HT-29 (cell line): ENCODE results near the gene MAG. TPM values are rescaled to one million over a fixed set of nuclear protein-coding genes. Genes with fewer than 3 reads are reported as not detected.

Experiments used
- DNase-seq: peaks from one replicate; pipeline ENCODE4 v3.0.0-alpha.2; 2015; ENCODE audit warnings: low spot score
- total RNA-seq: library from RNA; depleted of rRNA; stranded (reverse); fragments of >200 nt; shearing (Covaris generic); gene quantifications from 2 replicates; pipeline ENCODE4 v1.2.3, GENCODE V29; 2014; rRNA removed

Gene MAG
- total RNA-seq, 1 experiment from 2014 or later, result not detected

DNA sequence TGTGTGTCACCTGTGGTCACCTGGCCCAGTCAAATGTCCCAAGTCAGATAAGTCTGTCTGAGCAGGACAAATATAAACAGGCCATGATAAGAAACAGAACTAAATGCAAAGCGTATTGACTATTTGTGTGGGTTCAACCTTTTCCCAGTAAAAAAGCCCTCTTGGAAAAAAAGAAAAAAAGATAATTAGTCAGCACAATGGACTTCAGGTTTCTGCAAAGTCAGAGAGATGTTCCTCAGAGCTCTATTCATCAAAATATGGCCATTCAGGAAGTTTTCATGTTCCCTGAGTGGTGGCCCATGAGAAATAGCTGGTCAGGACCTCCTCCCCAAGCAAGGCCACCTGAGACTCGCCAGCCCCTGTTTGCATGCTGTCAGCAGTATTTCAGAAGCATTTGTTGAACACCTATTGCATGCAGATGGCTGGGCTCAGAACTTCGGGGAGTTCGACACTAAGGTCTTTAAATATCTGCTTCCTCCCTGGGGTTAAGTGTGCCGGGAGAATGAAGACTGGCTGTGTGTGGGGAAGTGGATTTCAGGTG is 69.0 kb downstream of the MAG start:
- DNase-seq, result no peak

DNA sequence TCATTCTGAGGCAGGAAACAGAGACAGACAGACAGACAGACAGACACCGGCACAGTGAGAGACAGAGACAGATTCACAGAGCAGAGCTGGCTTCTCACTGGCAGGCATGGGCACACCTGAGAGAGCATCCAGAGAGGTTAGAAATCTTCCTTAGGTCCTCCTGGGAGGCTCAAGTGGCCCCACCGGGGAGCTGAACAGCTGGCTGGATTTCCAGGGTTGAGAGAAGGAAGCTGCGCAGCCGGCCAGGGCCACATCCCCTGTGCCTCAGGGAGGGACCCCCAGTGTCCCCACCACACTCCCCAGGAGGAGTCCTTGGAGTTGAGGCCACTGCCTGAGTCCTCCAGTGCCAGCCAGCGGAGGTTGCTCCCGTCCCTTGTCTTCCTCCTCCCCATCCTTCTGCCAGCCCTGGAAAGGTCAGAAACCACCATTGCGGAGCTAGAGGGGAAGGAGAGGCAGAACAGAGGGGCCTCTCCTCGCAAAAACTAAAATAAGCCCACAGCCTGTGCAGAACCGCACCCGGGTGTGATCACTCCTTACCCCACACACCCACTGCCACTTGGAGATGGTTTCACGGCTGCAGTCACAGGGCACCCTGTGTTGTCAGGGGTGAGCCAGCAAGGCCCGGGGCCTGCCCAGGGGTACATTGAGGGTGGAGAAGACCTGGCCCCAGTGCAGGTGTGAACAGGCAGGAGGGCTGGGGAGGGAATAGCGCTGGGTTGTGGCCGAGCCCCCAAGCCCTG is 70.5 kb downstream of the MAG start:
- DNase-seq, result no peak

DNA sequence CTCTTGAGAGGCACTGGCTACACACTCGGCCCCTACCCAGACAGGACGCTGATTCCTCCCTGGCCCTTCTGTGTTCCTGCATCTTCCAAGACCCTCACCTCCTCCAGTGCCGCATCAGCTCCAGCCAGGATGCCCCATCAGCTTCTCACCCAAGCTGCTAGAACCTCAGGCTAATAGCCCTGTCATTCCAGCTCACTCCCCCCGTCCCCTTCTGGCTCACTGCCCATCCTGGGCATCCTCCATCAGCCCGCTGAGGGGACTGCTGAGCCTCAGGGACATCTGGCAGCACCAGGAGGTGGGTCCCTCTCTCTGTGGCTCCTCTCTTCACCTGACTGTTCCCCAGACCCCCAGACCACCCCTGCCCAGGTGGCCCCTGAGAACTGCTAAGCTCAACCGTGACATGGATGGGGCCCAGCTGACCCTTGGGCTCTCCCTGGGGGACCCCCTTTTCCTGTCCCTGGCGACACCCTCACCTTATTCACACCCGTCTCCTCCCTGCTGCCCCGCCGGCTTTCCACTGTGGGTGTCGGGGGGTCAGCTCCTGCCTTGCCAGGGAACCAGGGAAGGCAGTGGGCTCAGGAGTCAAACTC is 71.1 kb downstream of the MAG start:
- DNase-seq, result no peak

Other genes with a start within 250 kb of the MAG start
- gene FXYD3, start 176.3 kb upstream of the MAG start, total RNA-seq, result 15.8 and 38.9 TPM in 2 replicates
- not detected in 2 replicates for gene LGI4, start 157.1 kb upstream of the MAG start, total RNA-seq
- gene FXYD1, start 153.3 kb upstream of the MAG start, total RNA-seq, result not detected in 2 replicates
- gene FXYD7, start 148.9 kb upstream of the MAG start, total RNA-seq, result not detected in 2 replicates
- 46.4 and 48.2 TPM in 2 replicates for gene FXYD5, start 137.4 kb upstream of the MAG start, total RNA-seq
- gene FAM187B, start 63.4 kb upstream of the MAG start, total RNA-seq, result not detected in 2 replicates
- gene LSR, start 43.2 kb upstream of the MAG start, total RNA-seq, result 475 and 478 TPM in 2 replicates
- 218 and 226 TPM in 2 replicates for gene USF2, start 23.2 kb upstream of the MAG start, total RNA-seq
- 0.05 TPM in 1 of 2 replicates, not detected in the other for gene HAMP, start 9.6 kb upstream of the MAG start, total RNA-seq
- 0.28 TPM in 1 of 2 replicates, not detected in the other for gene CD22, start 37.0 kb downstream of the MAG start, total RNA-seq
- not detected in 2 replicates for gene FFAR1, start 55.7 kb downstream of the MAG start, total RNA-seq
- not detected in 2 replicates for gene FFAR3, start 66.3 kb downstream of the MAG start, total RNA-seq
- gene GPR42, start 78.9 kb downstream of the MAG start, total RNA-seq, result not detected in 2 replicates
- gene FFAR2, start 156.1 kb downstream of the MAG start, total RNA-seq, result 0.08 and 0.33 TPM in 2 replicates
- not detected in 2 replicates for gene KRTDAP, start 198.3 kb downstream of the MAG start, total RNA-seq
- 7.0 and 8.6 TPM in 2 replicates for gene DMKN, start 221.5 kb downstream of the MAG start, total RNA-seq
- not detected in 2 replicates for gene SBSN, start 236.2 kb downstream of the MAG start, total RNA-seq
- gene GAPDHS, start 241.3 kb downstream of the MAG start, total RNA-seq, result not detected in 2 replicates